OCI-LY1 (cell line): ENCODE results near the gene CPEB4.

Source experiments
- H2AFZ ChIP-seq: fragments of 200-600 bp; sonication (generic), shearing (Covaris generic); 2 replicates; pipeline ENCODE4 v1.6.0; 2014; ENCODE audit warnings: antibody characterized with exemption, mild to moderate bottlenecking, low read length
- H3F3A ChIP-seq: fragments of 200-600 bp; sonication (generic), shearing (Covaris generic); 2 replicates; pipeline ENCODE4 v1.6.0; 2014; ENCODE audit warnings: mild to moderate bottlenecking, antibody characterized with exemption, low read length, moderate library complexity; ENCODE audit not compliant: insufficient read depth
- H3K27ac ChIP-seq: fragments of 200-600 bp; sonication (generic); 2 replicates; pipeline ENCODE4 v1.5.1; 2014; ENCODE audit warnings: low read length, mixed run types, mild to moderate bottlenecking, low read depth; ENCODE audit not compliant: poor library complexity, severe bottlenecking
- H3K27me3 ChIP-seq: fragments of 200-600 bp; sonication (generic); 2 replicates; pipeline ENCODE4 v1.6.0; 2014; ENCODE audit warnings: antibody characterized with exemption, mild to moderate bottlenecking, low read length, moderate library complexity; ENCODE audit not compliant: insufficient read depth
- H3K36me3 ChIP-seq: fragments of 200-600 bp; sonication (generic); 2 replicates; pipeline ENCODE4 v1.6.1; 2014; ENCODE audit warnings: mild to moderate bottlenecking, antibody characterized with exemption, low read length, moderate library complexity, mixed read lengths; ENCODE audit not compliant: insufficient read depth
- H3K4me1 ChIP-seq: fragments of 200-600 bp; sonication (generic); 2 replicates; pipeline ENCODE4 v1.5.1; 2014; ENCODE audit warnings: mild to moderate bottlenecking, low read length, moderate library complexity; ENCODE audit not compliant: insufficient read depth, severe bottlenecking
- H3K4me2 ChIP-seq: fragments of 200-600 bp; sonication (generic), shearing (Covaris generic); 2 replicates; pipeline ENCODE4 v1.6.1; 2014; ENCODE audit warnings: low read length
- H3K4me3 ChIP-seq: fragments of 200-600 bp; sonication (generic); 2 replicates; pipeline ENCODE4 v1.5.1; 2014; ENCODE audit warnings: low read length, low read depth, mild to moderate bottlenecking, mixed read lengths; ENCODE audit not compliant: poor library complexity, severe bottlenecking
- H3K79me2 ChIP-seq: fragments of 200-600 bp; shearing (Covaris generic); 2 replicates; pipeline ENCODE4 v1.6.1; 2016; ENCODE audit warnings: mixed run types, low read length, mixed read lengths; ENCODE audit not compliant: insufficient read depth
- H3K9ac ChIP-seq: fragments of 200-600 bp; sonication (generic), shearing (Covaris generic); 2 replicates; pipeline ENCODE4 v1.6.1; 2014; ENCODE audit warnings: mild to moderate bottlenecking, low read length, mixed read lengths
- H3K9me2 ChIP-seq: fragments of 200-600 bp; sonication (generic), shearing (Covaris generic); 2 replicates; pipeline ENCODE4 v1.6.1; 2014; ENCODE audit warnings: low read depth, mild to moderate bottlenecking, low read length, mixed read lengths
- H3K9me3 ChIP-seq: fragments of 200-600 bp; shearing (Covaris generic); 2 replicates; pipeline ENCODE4 v1.6.1; 2014; ENCODE audit warnings: low read length, mixed read lengths
- H4K20me1 ChIP-seq: fragments of 200-600 bp; sonication (generic), shearing (Covaris generic); 2 replicates; pipeline ENCODE4 v1.6.0; 2016; ENCODE audit warnings: mild to moderate bottlenecking, low read length; ENCODE audit not compliant: insufficient read depth
- CTCF ChIP-seq: fragments of 200-600 bp; sonication (generic), shearing (Covaris generic); IDR thresholded peaks from 2 replicates; pipeline ENCODE4 v1.5.1; 2017; ENCODE audit warnings: mild to moderate bottlenecking, antibody characterized with exemption, low read length, moderate library complexity, mixed read lengths
- EZH2 ChIP-seq: fragments of 200-600 bp; sonication (generic), shearing (Covaris generic); IDR thresholded peaks from 2 replicates; pipeline ENCODE4 v1.8.0; 2017; ENCODE audit warnings: borderline replicate concordance, mixed run types, mild to moderate bottlenecking, antibody characterized with exemption, low read length, moderate library complexity, mixed read lengths

The CPEB4 gene

DNA sequence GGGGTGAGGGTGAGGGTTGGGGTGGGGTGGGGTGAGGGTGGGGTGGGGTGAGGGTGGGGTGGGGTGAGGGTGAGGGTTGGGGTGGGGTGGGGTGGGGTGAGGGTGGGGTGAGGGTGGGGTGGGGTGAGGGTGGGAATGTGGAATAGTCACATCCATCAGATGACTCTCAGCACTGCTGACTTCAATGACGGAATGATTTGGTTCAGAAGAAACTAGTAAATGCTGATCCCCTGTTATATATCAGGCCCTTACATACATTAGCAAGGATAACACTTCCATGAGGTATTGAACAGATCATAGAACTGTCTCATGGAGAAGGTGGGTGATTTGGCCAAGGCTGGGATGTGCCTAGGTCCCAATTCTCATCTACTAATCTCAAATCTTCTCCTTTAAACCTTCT lies 76.4 kb downstream of the CPEB4 start:
- H3K4me1 ChIP-seq: no peaks in the 10 kb centered on the region
- no peak overlapping the region for H3K4me2 ChIP-seq
- no peaks in the 10 kb centered on the region for H3K9me2 ChIP-seq
- H2AFZ ChIP-seq: no peak overlapping the region
- H3K9ac ChIP-seq: no peak overlapping the region
- no peaks in the 10 kb centered on the region for H3K9me3 ChIP-seq
- no peaks in the 10 kb centered on the region for H4K20me1 ChIP-seq
- no peak overlapping the region for H3K27ac ChIP-seq
- no peaks in the 10 kb centered on the region for H3K27me3 ChIP-seq
- H3K36me3 ChIP-seq: peaks cover 5% of the 10 kb centered on the region; the same call in 1 of the 2 replicates
- no peak overlapping the region for H3K4me3 ChIP-seq
- no peaks in the 10 kb centered on the region for H3F3A ChIP-seq
- no peaks in the 10 kb centered on the region for H3K79me2 ChIP-seq
- TF ChIP-seq EZH2: no peak
- no peak for TF ChIP-seq CTCF

DNA sequence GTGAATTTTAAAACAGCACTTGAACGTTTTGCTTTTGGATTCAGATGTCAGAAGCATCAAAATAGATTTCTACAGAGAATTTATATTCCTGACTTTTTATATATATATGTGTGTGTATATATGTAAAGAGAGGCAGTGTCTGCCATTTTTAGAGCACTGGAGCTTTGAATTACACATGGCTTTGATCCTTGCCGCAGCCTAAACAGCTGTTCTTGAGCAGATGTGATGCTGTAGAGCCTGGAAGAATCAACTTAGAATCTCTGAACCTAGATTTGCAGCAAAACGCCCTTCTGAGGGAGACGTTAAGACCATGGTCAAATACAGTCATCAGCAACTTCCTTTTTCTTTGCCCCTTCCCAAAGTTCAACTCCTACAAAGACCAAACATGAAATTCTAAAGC lies 79.1 kb downstream of the CPEB4 start:
- no peak overlapping the region for H3K27ac ChIP-seq
- H4K20me1 ChIP-seq: no peaks in the 10 kb centered on the region
- no peak overlapping the region for H3K4me3 ChIP-seq
- H3K4me1 ChIP-seq: peaks cover 9% of the 10 kb centered on the region
- no peaks in the 10 kb centered on the region for H3K27me3 ChIP-seq
- no peaks in the 10 kb centered on the region for H3K9me2 ChIP-seq
- no peak for TF ChIP-seq EZH2
- no peaks in the 10 kb centered on the region for H3K36me3 ChIP-seq
- H3K9me3 ChIP-seq: no peaks in the 10 kb centered on the region
- no peak overlapping the region for H3K9ac ChIP-seq
- H3K79me2 ChIP-seq: no peaks in the 10 kb centered on the region
- H2AFZ ChIP-seq: no peak overlapping the region
- no peak overlapping the region for H3K4me2 ChIP-seq
- H3F3A ChIP-seq: no peaks in the 10 kb centered on the region

DNA sequence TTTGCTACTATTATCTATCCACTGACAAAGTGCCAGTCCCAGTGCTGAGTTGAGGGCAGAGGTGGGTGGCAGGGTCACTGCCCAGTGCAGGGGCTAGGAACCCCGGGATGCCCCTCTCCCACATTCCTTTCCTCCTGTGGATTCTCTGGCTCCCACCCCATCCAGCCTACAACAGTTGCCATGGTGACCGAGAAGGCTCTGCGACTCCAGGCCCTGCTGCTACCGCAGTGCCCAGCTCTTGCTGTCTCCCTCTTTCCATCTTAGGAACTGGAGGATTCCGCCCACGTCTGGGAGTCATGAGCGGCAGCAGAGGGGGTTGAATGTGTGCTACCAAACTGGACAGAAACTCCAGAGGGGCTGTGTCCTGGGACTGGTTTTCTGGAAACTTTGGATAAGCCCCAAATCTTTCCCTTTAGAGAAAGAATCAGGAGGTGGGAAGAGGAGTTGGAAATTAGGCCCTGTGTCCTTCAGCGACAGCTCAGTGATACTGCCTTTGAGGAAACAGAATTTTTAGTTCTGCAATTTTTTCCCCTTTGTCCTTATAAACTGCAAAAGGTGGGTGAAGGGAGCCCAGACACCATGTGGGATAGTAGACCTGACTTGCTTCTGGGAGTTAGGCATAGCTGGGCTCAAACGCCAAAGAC lies 80.1 kb downstream of the CPEB4 start:
- Histone ChIP-seq H3F3A (no peaks in the 10 kb centered on the region), H3K9me2 (no peaks in the 10 kb centered on the region), H3K9ac (no peak overlapping the region), H2AFZ (no peak overlapping the region), H3K4me3 (no peak overlapping the region), H3K79me2 (no peaks in the 10 kb centered on the region), H3K4me1 (peaks cover 17% of the 10 kb centered on the region), H3K36me3 (no peaks in the 10 kb centered on the region), H3K4me2 (no peak overlapping the region), H3K27ac (no peak overlapping the region), H3K9me3 (no peaks in the 10 kb centered on the region), H3K27me3 (no peaks in the 10 kb centered on the region), H4K20me1 (no peaks in the 10 kb centered on the region)
- no peak for TF ChIP-seq CTCF
- TF ChIP-seq EZH2: no peak
